ENCODE measurements around the gene CALCOCO1.

- TF ChIP-seq CTCF (IDR thresholded peaks at IDR 0.05) (no peak), POLR2AphosphoS5 (IDR thresholded peaks at IDR 0.05) (no peak), POLR2A (IDR thresholded peaks at IDR 0.05) (no peak)
Measured at GRCh38 chr12:53677800-53678148, 49.5 kb downstream of the CALCOCO1 start.
